Liver (tissue), 3 donors: ENCODE measurements around the gene ASXL1.

Experiments used
- FOXA2 ChIP-seq: IDR thresholded peaks from 2 replicates; pipeline ENCODE4 v1.6.1; 2016; ENCODE audit warnings: antibody characterized with exemption
- GABPA ChIP-seq, 2 donors: IDR thresholded peaks in 1 of 2; conservative IDR thresholded peaks in 1 of 2; 2 replicates each; pipeline ENCODE4 v1.6.1; 2016; ENCODE audit warnings: antibody characterized with exemption in 2 of 2, mild to moderate bottlenecking in 1 of 2, moderate library complexity in 1 of 2
- SP1 ChIP-seq: IDR thresholded peaks from 2 replicates; pipeline ENCODE4 v1.6.1; 2018; ENCODE audit warnings: antibody characterized with exemption, mild to moderate bottlenecking
- TAF1 ChIP-seq: conservative IDR thresholded peaks from 2 replicates; pipeline ENCODE4 v1.6.1; 2016; ENCODE audit warnings: antibody characterized with exemption, mild to moderate bottlenecking
- TF ChIP-seq, protein P1 (sequence below): fragments of 150-350 bp; IDR thresholded peaks from 2 replicates; pipeline ENCODE4 v1.5.1; 2017; ENCODE audit warnings: improper control_type of control experiment, low read depth, low read length; ENCODE audit not compliant: missing input control
- TF ChIP-seq, protein P2 (sequence below): IDR thresholded peaks from 2 replicates; pipeline ENCODE4 v1.6.1; 2016; ENCODE audit warnings: antibody characterized with exemption
- TF ChIP-seq, protein P3 (sequence below): IDR thresholded peaks from 2 replicates; pipeline ENCODE4 v1.6.1; 2016; ENCODE audit warnings: antibody characterized with exemption
- donor health status: healthy.
- donor health status: healthy.

DNA sequence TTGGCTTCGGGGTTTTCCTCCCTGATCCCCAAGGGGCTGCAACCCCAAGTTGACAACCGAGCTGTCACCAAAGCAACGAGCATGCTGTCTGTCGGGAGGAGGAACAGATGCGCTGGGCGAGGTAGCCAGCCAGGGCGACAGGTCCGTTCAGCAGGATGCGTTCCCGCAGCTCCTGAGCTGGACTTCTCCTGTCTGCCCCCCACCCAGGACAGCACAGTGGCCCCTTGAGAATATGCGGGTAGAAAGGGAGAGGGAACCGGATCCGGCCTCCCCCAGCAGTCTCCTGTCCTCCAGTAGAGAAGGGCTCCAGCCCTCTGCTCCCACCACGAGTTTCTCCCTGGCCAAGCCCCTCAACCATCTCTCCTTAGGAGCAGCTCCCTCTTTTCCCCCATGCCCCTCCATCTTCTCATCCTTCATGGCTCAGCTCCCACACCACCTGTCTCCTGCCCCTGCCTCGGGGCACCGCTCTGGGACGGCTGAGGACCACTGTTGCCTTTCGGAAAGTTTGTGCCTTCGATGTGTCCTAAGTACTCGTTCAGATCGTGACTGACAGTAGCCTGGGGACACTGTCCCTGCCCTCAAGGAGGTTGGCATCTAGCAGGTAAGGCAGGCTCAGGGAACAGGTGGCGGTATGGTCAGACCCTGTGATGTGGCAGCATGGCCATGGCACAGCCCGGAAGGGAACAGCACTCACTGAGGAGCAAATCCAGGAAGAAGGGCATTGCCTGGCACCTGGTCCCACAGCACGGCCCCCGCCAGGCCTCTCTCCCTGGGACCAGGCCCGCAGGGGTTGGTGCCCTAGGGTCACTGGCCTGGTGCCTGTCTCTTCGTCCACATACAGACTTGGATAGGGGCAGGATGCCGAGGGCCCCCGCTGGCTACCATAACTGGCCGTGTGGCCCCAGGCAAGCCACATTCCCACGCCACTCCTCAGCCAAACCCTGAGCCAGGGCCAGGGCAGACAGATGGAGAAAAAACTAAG, 96.3 kb downstream of the ASXL1 start:
- TF ChIP-seq, protein P1, sequence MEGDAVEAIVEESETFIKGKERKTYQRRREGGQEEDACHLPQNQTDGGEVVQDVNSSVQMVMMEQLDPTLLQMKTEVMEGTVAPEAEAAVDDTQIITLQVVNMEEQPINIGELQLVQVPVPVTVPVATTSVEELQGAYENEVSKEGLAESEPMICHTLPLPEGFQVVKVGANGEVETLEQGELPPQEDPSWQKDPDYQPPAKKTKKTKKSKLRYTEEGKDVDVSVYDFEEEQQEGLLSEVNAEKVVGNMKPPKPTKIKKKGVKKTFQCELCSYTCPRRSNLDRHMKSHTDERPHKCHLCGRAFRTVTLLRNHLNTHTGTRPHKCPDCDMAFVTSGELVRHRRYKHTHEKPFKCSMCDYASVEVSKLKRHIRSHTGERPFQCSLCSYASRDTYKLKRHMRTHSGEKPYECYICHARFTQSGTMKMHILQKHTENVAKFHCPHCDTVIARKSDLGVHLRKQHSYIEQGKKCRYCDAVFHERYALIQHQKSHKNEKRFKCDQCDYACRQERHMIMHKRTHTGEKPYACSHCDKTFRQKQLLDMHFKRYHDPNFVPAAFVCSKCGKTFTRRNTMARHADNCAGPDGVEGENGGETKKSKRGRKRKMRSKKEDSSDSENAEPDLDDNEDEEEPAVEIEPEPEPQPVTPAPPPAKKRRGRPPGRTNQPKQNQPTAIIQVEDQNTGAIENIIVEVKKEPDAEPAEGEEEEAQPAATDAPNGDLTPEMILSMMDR, result no peak
- TF ChIP-seq SP1 (no peak), FOXA2 (no peak), GABPA (IDR thresholded peaks at IDR 0.05 in 1 of 2, conservative IDR thresholded peaks at IDR 0.05 in 1 of 2) (no peak), TAF1 (no peak)
- TF ChIP-seq, protein P2, sequence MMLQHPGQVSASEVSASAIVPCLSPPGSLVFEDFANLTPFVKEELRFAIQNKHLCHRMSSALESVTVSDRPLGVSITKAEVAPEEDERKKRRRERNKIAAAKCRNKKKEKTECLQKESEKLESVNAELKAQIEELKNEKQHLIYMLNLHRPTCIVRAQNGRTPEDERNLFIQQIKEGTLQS, result no peak
- TF ChIP-seq, protein P3, sequence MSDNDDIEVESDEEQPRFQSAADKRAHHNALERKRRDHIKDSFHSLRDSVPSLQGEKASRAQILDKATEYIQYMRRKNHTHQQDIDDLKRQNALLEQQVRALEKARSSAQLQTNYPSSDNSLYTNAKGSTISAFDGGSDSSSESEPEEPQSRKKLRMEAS, result no peak
